HG02981 (cell line): Measurements from ENCODE around the gene CPA2.

Experiments
- ATAC-seq: cut with Tn5 transposase; IDR thresholded peaks from one replicate; pipeline ENCODE4 v1.9.1; 2021; ENCODE audit warnings: mild to moderate bottlenecking, moderate library complexity; ENCODE audit not compliant: unreplicated experiment

The CPA2 gene

DNA sequence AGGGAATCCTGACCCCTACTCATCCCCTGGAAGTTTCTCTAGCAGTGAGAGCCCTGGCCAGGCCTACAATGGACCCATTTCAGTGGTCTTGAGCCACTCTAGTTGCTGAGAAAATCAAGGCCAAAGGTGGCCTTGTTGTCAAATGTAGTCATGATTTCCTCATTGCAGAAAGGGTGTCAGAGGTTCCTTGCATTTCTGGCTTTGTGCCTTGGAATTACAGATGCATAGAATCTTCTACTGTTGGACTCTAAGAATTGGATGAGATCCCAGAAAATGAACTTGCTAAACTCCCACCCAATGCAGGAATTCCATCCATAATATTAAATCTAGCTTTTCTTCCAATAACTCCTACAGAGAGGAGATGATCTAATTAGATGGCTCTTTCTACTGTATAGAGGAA is 12.2 kb downstream of the CPA2 start:
- no peak for ATAC-seq

DNA sequence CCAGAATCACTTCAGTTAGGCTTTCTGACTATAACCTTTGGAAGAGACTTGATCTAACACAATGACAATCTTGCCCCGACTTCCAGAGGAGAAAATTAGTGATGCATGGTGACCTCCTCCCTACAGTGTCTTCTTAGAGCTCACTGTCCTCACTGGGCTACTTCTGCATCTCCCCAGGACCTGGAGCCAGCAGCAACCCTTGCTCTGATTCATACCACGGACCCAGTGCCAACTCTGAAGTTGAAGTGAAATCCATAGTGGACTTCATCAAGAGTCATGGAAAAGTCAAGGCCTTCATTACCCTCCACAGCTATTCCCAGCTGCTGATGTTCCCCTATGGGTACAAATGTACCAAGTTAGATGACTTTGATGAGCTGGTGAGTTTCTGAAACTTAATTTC is 12.6 kb downstream of the CPA2 start:
- ATAC-seq: no peak

DNA sequence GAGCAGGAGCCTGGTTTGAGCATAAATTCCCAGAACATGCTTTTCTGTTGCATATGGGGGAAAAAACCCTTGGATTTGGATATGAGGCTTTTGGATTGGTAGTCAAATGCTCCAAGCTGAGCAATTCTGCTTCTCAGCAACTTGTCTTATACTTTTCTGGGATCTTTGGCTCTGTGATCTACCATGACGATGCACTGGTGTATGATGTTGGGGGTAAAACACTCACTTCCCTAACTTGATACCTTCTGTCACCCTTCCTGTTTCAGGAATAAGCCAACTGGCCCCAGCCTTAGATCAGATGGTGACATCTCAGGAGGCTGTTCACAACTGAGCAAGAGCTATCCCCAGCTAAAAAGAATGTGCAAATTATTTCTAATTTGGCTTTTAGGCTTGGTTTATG is 13.2 kb downstream of the CPA2 start:
- no peak for ATAC-seq

DNA sequence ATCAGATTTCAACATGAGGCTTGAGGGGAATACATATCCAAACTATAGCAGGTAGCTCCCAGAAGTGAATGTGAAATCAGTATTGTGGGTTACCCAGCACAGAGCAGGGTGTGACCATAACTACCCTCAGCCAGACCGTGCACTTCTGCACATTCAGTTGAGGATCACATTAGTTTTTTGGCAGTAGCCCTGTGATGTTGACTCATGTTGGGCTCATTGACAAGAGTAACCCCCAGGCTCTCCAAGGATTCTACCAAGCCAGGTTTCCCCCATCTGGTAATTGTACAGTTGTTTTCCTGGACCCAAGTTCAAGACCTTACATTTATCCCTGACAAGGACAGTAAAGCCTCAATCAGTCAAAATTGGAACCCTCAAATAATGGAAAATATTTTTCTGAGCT is 14.6 kb downstream of the CPA2 start:
- ATAC-seq: no peak

DNA sequence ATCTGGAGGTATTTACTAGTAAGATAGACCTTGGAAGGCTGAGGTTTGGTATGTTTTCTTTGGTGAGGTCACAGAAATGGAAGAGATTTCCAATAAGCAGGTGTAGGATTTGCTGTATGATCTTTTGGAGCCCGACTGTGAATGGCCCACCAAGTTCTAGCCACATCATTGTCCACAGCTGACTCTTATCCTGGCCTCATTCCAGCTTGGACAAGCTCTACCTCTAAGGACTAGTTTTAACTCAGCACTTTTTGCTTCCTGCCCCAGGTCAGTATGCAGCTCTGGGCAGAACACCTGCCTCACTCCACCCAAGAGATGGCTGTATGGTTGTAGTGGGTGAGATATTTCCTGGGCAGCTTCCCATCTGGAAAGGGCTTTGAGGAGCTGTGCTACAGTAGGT is 20.2 kb downstream of the CPA2 start:
- no peak for ATAC-seq

DNA sequence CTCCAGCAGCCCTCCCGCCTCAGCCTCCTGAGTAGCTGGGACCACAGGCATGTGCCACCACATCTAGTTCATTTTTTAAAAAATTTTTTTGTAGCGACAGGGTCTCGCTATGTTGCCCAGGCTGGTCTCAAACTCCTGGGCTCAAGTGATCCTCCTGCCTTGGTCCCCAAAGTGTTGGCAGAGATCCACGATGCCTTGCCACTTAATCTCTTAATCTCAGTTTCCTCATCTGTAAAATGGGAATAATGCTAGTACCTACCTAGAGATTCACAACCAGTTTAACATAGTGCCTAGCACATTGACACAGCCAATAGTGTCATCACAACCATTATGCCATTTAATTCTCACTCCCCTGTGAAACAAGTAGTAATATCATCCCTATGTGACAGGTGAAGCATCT is 21.5 kb downstream of the CPA2 start:
- ATAC-seq: no peak

DNA sequence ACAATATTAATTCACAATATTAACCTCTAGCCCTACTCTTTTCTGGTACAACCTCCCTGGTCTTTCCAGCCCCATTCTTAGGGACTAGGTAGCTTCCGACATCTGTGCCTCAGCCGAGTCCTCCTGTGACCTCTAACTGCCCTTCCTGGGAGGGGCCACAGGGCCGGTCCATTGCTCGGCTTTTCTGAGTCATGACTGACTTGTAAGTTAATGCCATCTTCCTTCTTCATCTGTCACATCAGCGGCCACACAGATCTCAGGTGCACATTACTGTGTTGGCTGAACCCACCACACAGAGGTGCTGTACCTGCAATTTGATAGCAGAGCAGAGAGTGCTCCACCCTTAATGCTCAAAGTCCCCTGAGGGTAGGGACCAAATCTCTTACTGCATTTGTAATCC is 22.2 kb downstream of the CPA2 start:
- no peak for ATAC-seq

DNA sequence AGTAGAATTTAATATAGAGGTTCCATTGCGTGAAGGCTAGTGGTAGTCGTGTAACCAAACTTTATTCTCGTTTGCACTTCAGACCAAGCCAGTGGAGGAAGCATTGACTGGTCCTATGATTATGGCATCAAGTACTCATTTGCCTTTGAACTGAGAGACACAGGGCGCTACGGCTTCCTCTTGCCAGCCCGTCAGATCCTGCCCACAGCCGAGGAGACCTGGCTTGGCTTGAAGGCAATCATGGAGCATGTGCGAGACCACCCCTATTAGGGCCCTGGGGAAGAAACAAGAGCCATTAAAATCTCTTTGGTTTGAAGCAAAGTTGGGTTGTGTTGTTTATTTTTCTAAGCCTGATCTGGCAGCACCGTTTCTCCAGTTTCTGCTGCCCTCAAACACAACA is 22.8 kb downstream of the CPA2 start:
- no peak for ATAC-seq

DNA sequence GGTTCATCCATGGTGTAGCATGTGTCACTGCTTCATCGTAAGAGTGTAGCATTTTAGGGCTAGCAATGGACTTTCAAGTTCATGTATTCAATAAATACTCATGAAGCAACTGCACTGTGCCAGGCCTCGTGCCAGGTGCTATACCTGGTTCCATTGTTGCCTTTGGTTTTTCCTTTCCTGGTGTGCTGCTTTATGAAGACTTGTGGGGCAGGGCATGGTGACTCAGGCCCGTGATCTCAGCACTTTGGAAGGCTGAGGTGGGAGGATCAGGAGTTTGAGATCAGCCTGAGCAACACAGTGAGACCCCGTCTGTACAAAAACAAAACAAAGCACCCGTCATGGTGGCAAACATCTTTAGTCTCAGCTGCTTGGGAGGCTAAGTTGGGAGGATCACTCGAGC is 24.1 kb downstream of the CPA2 start:
- ATAC-seq: no peak

DNA sequence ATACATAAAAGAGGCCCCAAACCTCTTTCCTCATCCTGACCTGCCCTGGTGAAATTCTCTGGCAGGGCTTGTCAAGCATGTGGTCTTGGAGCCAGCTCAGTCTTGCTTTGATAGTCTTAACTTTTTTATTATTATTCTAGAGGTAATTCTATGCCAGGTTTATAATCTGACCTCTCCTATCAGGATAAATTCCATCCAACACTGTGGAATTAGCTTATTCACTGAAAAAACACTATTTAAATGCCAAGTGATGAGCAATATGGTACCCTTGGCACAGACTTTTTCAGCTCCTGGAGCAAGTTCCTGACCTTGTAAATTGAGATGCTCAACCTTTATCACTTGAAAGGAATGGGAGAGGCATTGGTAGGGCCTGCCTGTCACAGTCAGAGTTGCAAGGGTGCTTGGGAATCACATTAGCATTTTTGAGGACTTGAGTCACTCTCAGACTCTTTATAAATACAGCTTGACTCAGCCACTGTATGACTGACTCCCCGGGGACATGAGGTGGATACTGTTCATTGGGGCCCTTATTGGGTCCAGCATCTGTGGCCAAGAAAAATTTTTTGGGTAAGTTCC is 26.1 kb downstream of the CPA2 start, which contains the start of gene CPA4:
Gene CPA4 (plus strand): TSS at position 480 of the 576 bp plus-strand sequence. CDS start 20 bp downstream, at position 500.
- no peak for ATAC-seq

DNA sequence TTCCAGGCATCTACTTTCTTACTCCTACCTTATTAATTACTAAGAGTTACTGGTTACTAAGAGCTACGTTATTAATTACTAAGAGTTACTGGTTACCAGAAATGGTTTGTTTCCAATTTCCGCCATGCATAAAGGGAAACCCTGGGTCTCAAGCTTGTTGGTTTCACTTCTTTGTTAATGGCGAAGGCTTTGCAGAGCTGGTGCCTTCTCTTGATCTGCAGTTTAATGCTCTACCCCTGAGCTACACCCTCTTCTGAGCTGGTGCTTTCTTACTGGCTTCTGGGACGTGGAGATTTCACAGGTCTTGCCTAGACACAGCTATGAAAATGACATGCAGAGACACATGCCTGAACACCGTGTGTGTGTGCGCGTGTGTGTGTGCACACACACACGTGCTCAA is 26.9 kb downstream of the CPA2 start:
- ATAC-seq: peak; percentile 49

DNA sequence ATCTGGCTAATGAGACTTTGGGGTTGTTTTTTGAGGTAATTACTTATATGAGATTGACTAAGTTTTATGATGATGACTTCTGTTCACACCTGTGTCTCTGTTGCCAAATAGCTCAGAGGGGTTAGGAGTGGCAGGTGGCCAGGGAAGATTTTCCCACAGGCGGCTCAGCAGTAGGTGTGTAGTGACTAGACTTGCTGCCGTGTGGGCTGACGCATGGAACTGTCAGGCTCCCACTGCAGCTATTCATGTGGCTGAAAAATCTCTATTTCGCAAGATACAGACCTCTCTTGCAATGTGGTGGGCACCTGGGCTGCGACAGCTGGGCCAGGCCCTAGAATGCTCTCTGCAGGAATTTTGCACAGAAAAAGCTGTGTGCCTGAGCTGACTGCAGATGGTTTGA is 27.7 kb downstream of the CPA2 start:
- ATAC-seq: no peak

DNA sequence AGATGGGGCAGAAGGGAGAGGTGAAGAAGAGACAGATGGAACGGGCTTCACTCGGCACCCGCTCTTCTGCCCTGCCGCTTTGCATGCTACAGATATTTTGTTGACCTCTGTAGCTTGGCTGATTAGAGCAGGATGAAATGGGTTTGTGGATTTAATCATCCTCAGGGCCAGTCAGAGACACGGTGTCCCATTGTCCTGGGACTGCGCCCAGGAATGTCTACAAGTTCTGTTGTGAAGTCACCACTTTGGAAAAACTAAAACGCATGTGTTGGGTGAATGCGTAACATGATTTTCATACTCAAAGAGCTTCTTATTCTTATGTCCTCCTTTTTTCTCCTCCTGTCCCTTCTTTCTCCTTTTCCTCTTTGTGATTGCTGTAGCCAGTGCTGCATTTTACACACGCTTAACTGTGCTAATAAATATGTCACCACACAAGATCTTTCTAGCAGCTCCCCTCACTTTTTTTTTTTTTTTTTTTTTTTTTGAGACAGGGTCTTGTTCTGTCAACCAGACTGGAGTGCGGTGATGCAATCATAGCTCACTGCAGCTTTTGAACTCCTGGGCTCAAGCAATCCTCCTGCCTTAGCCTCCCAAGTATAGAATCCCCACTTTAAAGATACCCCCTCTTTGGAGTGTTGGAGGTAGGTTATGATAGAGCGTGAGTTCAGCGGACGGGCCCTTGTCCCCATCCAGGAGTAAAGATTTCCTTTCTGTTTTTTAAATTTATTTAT is 29.7 kb downstream of the CPA2 start:
- ATAC-seq: no peak

DNA sequence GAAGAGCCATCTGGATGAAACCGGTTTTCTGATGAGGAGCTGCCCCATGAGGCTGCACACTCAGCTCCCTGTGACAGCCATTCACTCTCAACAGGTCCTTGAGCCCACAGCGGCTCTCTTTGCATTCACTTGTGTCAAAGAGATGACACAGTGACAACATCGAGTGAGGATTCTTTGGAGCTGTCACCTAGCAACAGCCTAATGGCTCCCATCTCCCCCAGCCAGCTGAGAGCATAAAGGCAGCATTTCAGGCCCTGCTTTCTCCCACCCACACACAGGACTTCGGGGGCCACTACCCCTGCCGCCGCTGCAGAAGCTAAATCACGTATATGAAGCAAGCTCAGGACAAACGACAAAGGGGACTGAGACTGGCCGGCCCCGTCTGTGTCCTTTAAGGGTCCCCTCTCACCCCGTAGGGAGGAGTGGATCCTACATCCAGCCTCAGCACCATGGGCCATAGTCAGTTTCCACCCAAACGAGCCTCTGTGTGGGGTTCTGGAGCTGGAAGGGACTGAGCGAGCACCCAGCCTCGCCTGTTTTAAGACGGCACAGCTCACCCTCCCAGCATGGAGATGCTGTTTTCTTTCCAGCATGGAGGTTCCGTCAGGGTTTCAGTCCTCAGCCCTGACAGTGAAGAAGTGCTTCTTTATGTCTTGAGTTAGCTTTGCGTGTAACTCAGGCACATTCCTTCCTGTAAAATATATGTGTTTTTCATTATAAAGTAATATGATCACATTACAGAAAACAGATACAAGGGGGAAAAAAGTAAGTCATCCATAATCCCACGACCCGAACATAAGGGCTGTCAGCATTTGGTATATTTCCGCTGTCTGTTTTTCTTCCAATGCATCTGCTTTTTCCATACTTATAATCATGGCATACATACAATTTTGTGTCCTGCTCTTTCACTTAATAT is 31.2 kb downstream of the CPA2 start:
- no peak for ATAC-seq

DNA sequence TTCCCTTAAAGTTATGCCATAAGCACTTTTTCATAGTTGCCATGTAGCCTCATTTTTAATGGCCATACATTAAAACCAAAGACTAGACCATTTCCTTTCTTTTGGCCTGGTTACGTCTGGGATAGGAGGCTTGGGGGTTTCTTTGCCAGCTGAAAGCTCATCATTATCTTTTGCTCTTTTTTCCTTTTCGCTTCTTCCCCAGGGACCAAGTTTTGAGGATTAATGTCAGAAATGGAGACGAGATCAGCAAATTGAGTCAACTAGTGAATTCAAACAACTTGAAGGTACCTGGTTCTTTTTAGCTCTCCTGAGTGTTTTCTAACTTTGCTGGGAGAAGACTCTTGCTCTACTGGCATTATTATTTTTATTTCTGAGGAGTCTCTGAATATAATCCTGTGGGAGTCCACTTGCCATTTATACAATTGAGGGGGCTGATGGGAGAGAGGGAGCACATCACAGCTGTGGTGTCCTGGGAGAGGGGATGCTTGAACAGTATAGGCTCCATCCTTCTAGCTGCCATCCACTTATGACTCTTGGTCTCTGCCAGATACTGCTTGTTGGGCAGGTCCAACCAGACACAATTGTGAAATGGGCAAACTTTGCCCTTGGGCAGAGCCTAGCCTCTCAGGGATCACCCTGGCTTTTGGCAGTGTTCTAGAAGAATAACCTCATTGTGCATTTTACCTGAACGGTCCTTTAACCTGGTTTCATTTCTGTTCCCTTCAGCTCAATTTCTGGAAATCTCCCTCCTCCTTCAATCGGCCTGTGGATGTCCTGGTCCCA is 32.1 kb downstream of the CPA2 start:
- no peak for ATAC-seq

DNA sequence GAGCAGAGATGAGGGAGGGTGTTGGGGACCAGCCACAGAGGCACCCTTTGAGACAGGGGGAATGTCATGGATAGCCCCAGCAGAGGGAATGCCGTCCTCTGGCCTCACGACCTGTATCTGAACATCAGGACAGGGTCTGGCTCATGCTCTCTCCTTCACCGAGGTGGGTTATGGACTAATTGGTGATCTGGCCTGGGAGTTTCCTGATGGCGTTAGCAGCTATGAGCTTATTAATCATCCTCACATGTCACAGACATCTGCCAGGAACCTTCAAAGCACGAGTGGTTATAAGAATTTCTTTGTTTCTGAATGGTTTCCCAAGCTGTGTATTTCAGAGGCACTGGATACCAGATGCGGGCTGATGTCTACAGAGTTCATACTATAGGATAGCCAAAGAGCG is 33.2 kb downstream of the CPA2 start:
- ATAC-seq: no peak

DNA sequence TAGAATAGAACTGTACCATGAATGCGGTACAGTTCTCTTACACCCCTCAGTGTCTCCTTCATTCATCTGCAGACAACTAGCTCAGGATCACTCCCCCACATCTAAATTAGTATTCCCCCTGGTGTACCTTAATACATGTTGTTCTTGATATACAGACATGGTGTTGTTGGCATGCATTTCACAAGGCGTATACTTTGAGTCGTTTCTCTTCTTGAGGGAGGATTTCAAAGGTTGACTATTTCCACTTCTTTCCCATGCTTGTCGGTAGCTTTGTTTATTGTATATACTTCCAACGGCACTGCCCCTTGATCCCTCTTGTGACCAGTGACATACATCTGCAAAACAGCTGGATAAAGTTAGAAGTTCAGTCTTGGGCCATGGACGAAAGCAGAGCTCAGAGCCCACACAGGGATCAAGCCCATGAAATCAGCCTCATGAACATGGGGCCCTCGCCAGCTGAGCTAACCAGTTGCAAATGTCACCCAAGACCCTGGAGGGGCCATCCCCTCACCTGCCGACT is 34.9 kb downstream of the CPA2 start:
- ATAC-seq: no peak

DNA sequence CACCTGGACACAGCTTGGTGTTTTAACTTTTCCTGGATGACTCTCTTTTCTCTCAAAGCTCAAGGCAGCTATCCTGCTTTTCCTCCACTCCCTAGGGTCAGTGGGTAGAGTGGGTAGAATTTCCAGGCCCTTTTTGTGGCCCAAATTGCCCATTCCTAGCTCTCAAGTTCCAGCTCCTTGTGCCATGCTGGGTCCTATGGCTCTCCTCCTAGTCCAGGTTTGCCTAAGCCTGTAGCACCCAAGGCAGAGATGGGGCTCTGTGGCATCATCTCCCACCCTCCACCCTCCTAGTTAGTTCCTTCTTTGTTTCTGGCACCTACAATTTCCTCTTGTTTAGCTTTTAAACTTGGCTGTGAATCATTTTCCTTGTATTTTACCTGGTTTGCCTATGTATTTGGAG is 36.0 kb downstream of the CPA2 start:
- ATAC-seq: no peak

DNA sequence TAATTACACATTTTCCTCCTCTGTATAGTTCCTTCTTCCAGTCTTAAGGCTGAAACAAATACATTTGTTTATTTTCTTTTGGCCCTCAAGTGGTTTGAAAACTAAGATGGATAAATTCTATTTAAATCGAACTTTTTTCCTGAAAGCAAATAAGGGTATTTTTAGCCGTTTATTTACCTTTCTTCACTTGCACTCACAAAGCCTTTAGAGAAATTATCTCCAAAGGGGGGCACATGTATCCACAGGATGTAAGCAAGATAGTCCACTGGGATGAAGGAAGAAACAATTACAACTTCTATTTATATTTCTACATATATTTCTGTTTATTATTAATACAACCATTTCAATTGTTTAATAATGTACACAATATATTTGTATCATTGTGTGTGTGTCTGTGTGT is 36.5 kb downstream of the CPA2 start:
- ATAC-seq: no peak

DNA sequence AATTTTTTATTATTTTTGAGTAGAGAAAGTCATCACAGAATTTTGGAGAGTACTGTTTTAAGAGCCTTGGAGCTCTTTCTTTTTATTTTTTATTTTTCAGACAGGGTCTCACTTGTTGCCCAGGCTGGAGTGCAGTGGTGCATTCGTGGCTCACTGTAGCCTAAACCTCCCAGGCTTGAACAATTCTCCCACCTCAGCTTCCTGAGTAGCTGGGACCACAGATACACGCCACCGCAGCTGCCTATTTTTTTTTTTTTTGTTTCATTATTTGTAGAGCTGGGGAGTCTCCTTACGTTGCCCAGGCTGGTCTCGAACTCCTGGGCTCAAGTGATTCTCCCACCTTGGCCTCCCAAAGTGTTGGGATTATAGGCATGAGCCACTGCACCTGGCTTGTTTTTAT is 36.9 kb downstream of the CPA2 start:
- ATAC-seq: no peak

DNA sequence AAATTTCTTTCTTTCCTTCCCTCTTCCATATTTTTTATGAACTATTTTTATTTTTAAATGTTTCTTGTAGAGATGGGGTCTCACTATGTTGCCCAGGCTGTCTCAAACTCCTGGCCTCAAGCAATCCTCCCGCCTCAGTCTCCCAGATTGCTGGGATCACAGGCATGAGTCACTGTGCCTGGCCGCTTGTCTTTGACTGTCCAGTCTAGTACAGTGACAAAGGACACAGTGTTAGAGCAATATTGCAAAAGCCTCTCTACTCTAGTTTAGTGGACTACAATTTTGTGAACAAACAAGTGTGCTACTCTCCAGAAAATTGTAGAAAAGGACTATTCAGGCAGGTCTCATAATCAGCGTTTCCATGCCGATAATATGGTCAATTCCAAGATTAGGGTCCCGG is 37.3 kb downstream of the CPA2 start:
- ATAC-seq: no peak
